Activated CD4-positive, alpha-beta T cell treated with anti-CD3 and anti-CD28 coated beads, Interleukin-2, amount 10 ng/mL, durations not matched to agents 24 days and 14 days (primary cell): ENCODE measurements around the gene LAMB1. TPM values are rescaled to one million over a fixed set of nuclear protein-coding genes. Genes with fewer than 3 reads are reported as not detected.

ENCODE experiments used
- DNase-seq: peaks from one replicate; pipeline ENCODE4 v3.0.0; 2022
- H3K27ac Mint-ChIP-seq: one replicate; pipeline ENCODE4 v1.8.0; 2022; ENCODE audit warnings: mild to moderate bottlenecking, mixed read lengths
- H3K27me3 Mint-ChIP-seq: one replicate; pipeline ENCODE4 v1.8.0; 2022; ENCODE audit warnings: mixed read lengths
- H3K36me3 Mint-ChIP-seq: one replicate; pipeline ENCODE4 v1.8.0; 2022; ENCODE audit warnings: low read depth, mild to moderate bottlenecking, mixed read lengths
- H3K4me1 Mint-ChIP-seq: one replicate; pipeline ENCODE4 v1.8.0; 2021; ENCODE audit warnings: mixed read lengths
- H3K4me3 Mint-ChIP-seq: one replicate; pipeline ENCODE4 v1.8.0; 2022; ENCODE audit warnings: mild to moderate bottlenecking, moderate library complexity, mixed read lengths
- H3K9me3 Mint-ChIP-seq: one replicate; pipeline ENCODE4 v1.8.0; 2021; ENCODE audit warnings: mixed read lengths
- intact Hi-C: fragments of 100-400 bp; cut with micrococcal nuclease; formaldehyde crosslinking; loops from one replicate; pipeline ENCODE4 v1.15.1; 2023
- total RNA-seq: library from RNA; stranded (reverse); gene quantifications from 2 replicates; pipeline ENCODE4 v1.2.3, GENCODE V29; 2022

LAMB1 gene
- total RNA-seq, 1 donor from 2014 or later, result not detected

- no peaks in the 10 kb centered on the region for H3K36me3 Mint-ChIP-seq
- no peak overlapping the region for H3K4me3 Mint-ChIP-seq
- intact Hi-C loops, result loop anchor here (1.0 to 5.0 kb wide), 3 partner anchors 136 to 217 kb away; partner anchors contain the start of gene SLC26A4
- DNase-seq, result peak; percentile 79
- peaks cover 21% of the 10 kb centered on the region for H3K27me3 Mint-ChIP-seq
- peaks cover 15% of the 10 kb centered on the region for H3K4me1 Mint-ChIP-seq
- no peak overlapping the region for H3K27ac Mint-ChIP-seq
- no peaks in the 10 kb centered on the region for H3K9me3 Mint-ChIP-seq
Observed at GRCh38 chr7:107879400-107880035, 123.4 kb downstream of the LAMB1 start.

DNA sequence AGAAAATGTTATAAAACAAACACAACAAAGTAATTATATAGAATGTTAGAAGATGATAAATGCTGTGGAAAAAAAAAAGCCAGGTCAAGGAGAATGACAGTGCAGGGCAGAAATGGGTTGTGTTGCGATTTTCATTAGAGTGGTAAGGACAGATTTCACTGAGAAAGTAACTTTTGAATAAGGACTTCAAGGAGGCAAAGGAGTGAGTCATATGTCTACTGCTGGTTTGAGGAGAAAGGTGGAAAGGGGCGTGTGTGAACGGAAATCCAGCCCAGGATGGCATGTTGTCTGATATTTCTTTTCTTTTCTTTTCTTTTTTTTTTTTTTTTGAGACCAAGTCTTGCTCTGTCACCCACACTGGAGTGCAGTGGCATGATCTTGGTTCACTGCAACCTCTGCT, 124.3 kb downstream of the LAMB1 start:
- Mint-ChIP-seq H3K36me3 (no peaks in the 10 kb centered on the region), H3K27me3 (peaks cover 16% of the 10 kb centered on the region), H3K4me3 (no peak overlapping the region), H3K4me1 (peaks cover 13% of the 10 kb centered on the region), H3K27ac (no peak overlapping the region), H3K9me3 (no peaks in the 10 kb centered on the region)
- DNase-seq, result no peak
- intact Hi-C loops, result loop anchor here (1.0 to 5.0 kb wide), 3 partner anchors 135 to 216 kb away; partner anchors contain the start of gene SLC26A4

DNA sequence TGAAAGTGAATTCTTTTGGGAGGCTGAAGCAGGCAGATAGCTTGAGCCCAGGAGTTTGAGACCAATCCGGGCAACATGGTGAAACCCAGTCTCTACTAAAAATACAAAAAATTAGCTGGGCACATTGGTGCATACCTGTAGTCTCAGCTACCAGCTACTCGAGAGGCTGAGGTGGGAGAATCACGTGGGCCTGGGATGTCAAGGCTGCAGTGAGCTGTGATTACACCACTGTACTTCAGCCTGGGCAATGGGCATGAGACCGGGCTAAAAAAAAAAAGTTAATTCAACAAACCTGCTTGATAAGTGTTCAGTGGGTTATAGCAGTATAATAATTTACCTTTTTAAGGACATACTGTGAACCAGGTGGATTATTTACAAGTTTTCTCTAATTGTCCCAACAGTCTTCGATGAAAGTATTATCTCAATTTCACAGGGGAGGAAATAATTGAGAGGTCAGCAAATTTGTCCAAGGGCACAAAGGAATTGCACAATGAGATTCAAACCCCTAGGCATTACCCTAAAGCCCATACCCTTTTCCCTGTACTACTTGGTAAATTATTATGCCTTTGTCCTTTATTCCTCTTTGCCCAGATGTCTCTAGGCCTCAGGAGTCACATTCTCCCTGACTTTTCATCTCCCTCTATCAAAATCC, 125.1 kb downstream of the LAMB1 start:
- Mint-ChIP-seq H3K36me3 (no peaks in the 10 kb centered on the region), H3K27ac (no peak overlapping the region), H3K4me1 (peaks cover 13% of the 10 kb centered on the region), H3K9me3 (no peaks in the 10 kb centered on the region), H3K4me3 (no peak overlapping the region), H3K27me3 (peaks cover 15% of the 10 kb centered on the region)
- intact Hi-C loops, result loop anchor here (5.0 kb wide), 2 partner anchors 151 to 216 kb away; partner anchors contain the start of gene SLC26A4
- no peak for DNase-seq

- intact Hi-C loops, result loop anchor here (5.0 kb wide), 2 partner anchors 150 to 215 kb away; partner anchors contain the start of gene SLC26A4
- peaks cover 13% of the 10 kb centered on the region for H3K4me1 Mint-ChIP-seq
Observed at GRCh38 chr7:107876916-107877315, 126.0 kb downstream of the LAMB1 start.

GRCh38 chr7:107874605-107875446, 128.1 kb downstream of the LAMB1 start:
- Mint-ChIP-seq H3K27ac (no peak overlapping the region), H3K9me3 (no peaks in the 10 kb centered on the region), H3K4me1 (peaks cover 18% of the 10 kb centered on the region), H3K27me3 (peaks cover 6% of the 10 kb centered on the region), H3K4me3 (no peak overlapping the region), H3K36me3 (no peaks in the 10 kb centered on the region)
- intact Hi-C loops, result loop anchor here (1.0 to 5.0 kb wide), 5 partner anchors 132 to 412 kb away; partner anchors contain the start of genes COG5, DUS4L and SLC26A4
- DNase-seq, result peak; percentile 85

More at GRCh38 chr7:107876916-107877315, 126.0 kb downstream of the LAMB1 start:
- H3K36me3 Mint-ChIP-seq, result no peaks in the 10 kb centered on the region
- H3K27ac Mint-ChIP-seq, result no peak overlapping the region
- no peak for DNase-seq
- no peaks in the 10 kb centered on the region for H3K9me3 Mint-ChIP-seq
- H3K27me3 Mint-ChIP-seq, result peaks cover 8% of the 10 kb centered on the region
- no peak overlapping the region for H3K4me3 Mint-ChIP-seq

GRCh38 chr7:107874111-107874510, 128.8 kb downstream of the LAMB1 start:
- Mint-ChIP-seq H3K27ac (no peak overlapping the region), H3K36me3 (no peaks in the 10 kb centered on the region), H3K4me3 (no peak overlapping the region), H3K27me3 (peaks cover 2% of the 10 kb centered on the region), H3K9me3 (no peaks in the 10 kb centered on the region), H3K4me1 (peaks cover 13% of the 10 kb centered on the region)
- intact Hi-C loops, result loop anchor here (1.0 to 5.0 kb wide), 3 partner anchors 131 to 411 kb away; partner anchors contain the start of genes COG5 and DUS4L
- DNase-seq, result no peak

Other genes with a start within 250 kb of the LAMB1 start
- gene SLC26A3, start 199.9 kb downstream of the LAMB1 start, total RNA-seq, result not detected in 2 replicates
- 113 and 119 TPM in 2 replicates for gene DLD, start 112.0 kb downstream of the LAMB1 start, total RNA-seq
- gene LAMB4, start 127.2 kb upstream of the LAMB1 start, total RNA-seq, result not detected in 2 replicates